Stimulated activated naive CD8-positive, alpha-beta T cell treated with anti-CD3 and anti-CD28 coated beads, Interleukin-15, Interleukin-2, amounts not matched to agents 100 ng/mL and 50 ng/mL, for 24 hours (primary cell): ENCODE data around the gene BAHCC1.

Experiments used
- H3K27ac Mint-ChIP-seq: one replicate; pipeline ENCODE4 v1.8.0; 2021; ENCODE audit warnings: mild to moderate bottlenecking, mixed read lengths
- H3K27me3 Mint-ChIP-seq: one replicate; pipeline ENCODE4 v1.8.0; 2021; ENCODE audit warnings: mixed read lengths
- H3K36me3 Mint-ChIP-seq: one replicate; pipeline ENCODE4 v1.8.0; 2021; ENCODE audit warnings: low read depth, mixed read lengths
- H3K4me1 Mint-ChIP-seq: one replicate; pipeline ENCODE4 v1.8.0; 2021; ENCODE audit warnings: low read depth, mixed read lengths
- H3K4me3 Mint-ChIP-seq: one replicate; pipeline ENCODE4 v1.8.0; 2021; ENCODE audit warnings: mild to moderate bottlenecking, mixed read lengths
- H3K9me3 Mint-ChIP-seq: one replicate; pipeline ENCODE4 v1.8.0; 2021; ENCODE audit warnings: mixed read lengths

BAHCC1 gene

GRCh38 chr17:81503619-81504018 is 108.4 kb downstream of the BAHCC1 start:
- no peaks in the 10 kb centered on the region for H3K27me3 Mint-ChIP-seq
- H3K27ac Mint-ChIP-seq, result no peak overlapping the region
- peaks cover 3% of the 10 kb centered on the region for H3K36me3 Mint-ChIP-seq
- H3K9me3 Mint-ChIP-seq, result no peaks in the 10 kb centered on the region
- H3K4me3 Mint-ChIP-seq, result no peak overlapping the region
- peaks cover 7% of the 10 kb centered on the region for H3K4me1 Mint-ChIP-seq

GRCh38 chr17:81508639-81509206 is 113.5 kb downstream of the BAHCC1 start:
- H3K36me3 Mint-ChIP-seq, result peaks cover 39% of the 10 kb centered on the region
- no peaks in the 10 kb centered on the region for H3K9me3 Mint-ChIP-seq
- peak overlapping the region; percentile 97 for H3K4me3 Mint-ChIP-seq
- H3K27ac Mint-ChIP-seq, result peak overlapping the region; percentile 96
- peaks cover 25% of the 10 kb centered on the region for H3K4me1 Mint-ChIP-seq
- no peaks in the 10 kb centered on the region for H3K27me3 Mint-ChIP-seq

- Mint-ChIP-seq H3K27me3 (no peaks in the 10 kb centered on the region), H3K4me3 (peak overlapping the region; percentile 97), H3K27ac (peak overlapping the region; percentile 96), H3K36me3 (peaks cover 39% of the 10 kb centered on the region), H3K9me3 (no peaks in the 10 kb centered on the region), H3K4me1 (peaks cover 25% of the 10 kb centered on the region)
Observed at GRCh38 chr17:81509207-81509971, 114.1 kb downstream of the BAHCC1 start.

- Mint-ChIP-seq H3K4me1 (peaks cover 25% of the 10 kb centered on the region), H3K36me3 (peaks cover 39% of the 10 kb centered on the region), H3K27ac (peak overlapping the region; percentile 96), H3K27me3 (no peaks in the 10 kb centered on the region), H3K4me3 (peak overlapping the region; percentile 97), H3K9me3 (no peaks in the 10 kb centered on the region)
Observed at GRCh38 chr17:81509972-81510784, 114.9 kb downstream of the BAHCC1 start.

GRCh38 chr17:81510785-81511553 is 115.7 kb downstream of the BAHCC1 start:
- H3K9me3 Mint-ChIP-seq, result no peaks in the 10 kb centered on the region
- H3K4me1 Mint-ChIP-seq, result peaks cover 27% of the 10 kb centered on the region
- no peaks in the 10 kb centered on the region for H3K27me3 Mint-ChIP-seq
- peak overlapping the region; percentile 97 for H3K4me3 Mint-ChIP-seq
- peaks cover 39% of the 10 kb centered on the region for H3K36me3 Mint-ChIP-seq
- peak overlapping the region; percentile 96 for H3K27ac Mint-ChIP-seq

- Mint-ChIP-seq H3K4me3 (peak overlapping the region; percentile 97), H3K36me3 (peaks cover 39% of the 10 kb centered on the region), H3K27me3 (no peaks in the 10 kb centered on the region), H3K4me1 (peaks cover 32% of the 10 kb centered on the region), H3K27ac (peak overlapping the region; percentile 96), H3K9me3 (no peaks in the 10 kb centered on the region)
Observed at GRCh38 chr17:81511554-81511803, 116.2 kb downstream of the BAHCC1 start.

- H3K27ac Mint-ChIP-seq, result peak overlapping the region; percentile 96
- peaks cover 39% of the 10 kb centered on the region for H3K36me3 Mint-ChIP-seq
- H3K4me1 Mint-ChIP-seq, result peaks cover 36% of the 10 kb centered on the region
- H3K4me3 Mint-ChIP-seq, result peak overlapping the region; percentile 97
- H3K27me3 Mint-ChIP-seq, result no peaks in the 10 kb centered on the region
- H3K9me3 Mint-ChIP-seq, result no peaks in the 10 kb centered on the region
Observed at GRCh38 chr17:81511804-81512561, 116.7 kb downstream of the BAHCC1 start.

GRCh38 chr17:81512562-81513371 is 117.5 kb downstream of the BAHCC1 start, which contains the start of gene ACTG1:
TSS of gene ACTG1 (minus strand) at chr17:81512799. CDS start at chr17:81512354, 445 bp downstream.
- H3K36me3 Mint-ChIP-seq, result peaks cover 39% of the 10 kb centered on the region
- H3K27ac Mint-ChIP-seq, result peak within 1 kb of the TSS; percentile 96
- H3K4me3 Mint-ChIP-seq, result peak within 1 kb of the TSS; percentile 97
- no peaks in the 10 kb centered on the region for H3K27me3 Mint-ChIP-seq
- H3K4me1 Mint-ChIP-seq, result peaks cover 33% of the 10 kb centered on the region
- no peaks in the 10 kb centered on the region for H3K9me3 Mint-ChIP-seq

GRCh38 chr17:81513372-81513752 is 118.1 kb downstream of the BAHCC1 start:
- Mint-ChIP-seq H3K27ac (peak overlapping the region; percentile 88), H3K36me3 (peaks cover 39% of the 10 kb centered on the region), H3K4me3 (peak overlapping the region; percentile 85), H3K27me3 (no peaks in the 10 kb centered on the region), H3K9me3 (no peaks in the 10 kb centered on the region), H3K4me1 (peaks cover 37% of the 10 kb centered on the region)

- H3K9me3 Mint-ChIP-seq, result no peaks in the 10 kb centered on the region
- peaks cover 35% of the 10 kb centered on the region for H3K4me1 Mint-ChIP-seq
- no peaks in the 10 kb centered on the region for H3K27me3 Mint-ChIP-seq
- peak overlapping the region; percentile 85 for H3K4me3 Mint-ChIP-seq
- H3K27ac Mint-ChIP-seq, result peak overlapping the region; percentile 88
- peaks cover 34% of the 10 kb centered on the region for H3K36me3 Mint-ChIP-seq
Observed at GRCh38 chr17:81513753-81514488, 118.7 kb downstream of the BAHCC1 start.

- peak overlapping the region; percentile 85 for H3K4me3 Mint-ChIP-seq
- H3K4me1 Mint-ChIP-seq, result peaks cover 30% of the 10 kb centered on the region
- peak overlapping the region; percentile 71 for H3K27ac Mint-ChIP-seq
- H3K36me3 Mint-ChIP-seq, result peaks cover 29% of the 10 kb centered on the region
- H3K9me3 Mint-ChIP-seq, result no peaks in the 10 kb centered on the region
- no peaks in the 10 kb centered on the region for H3K27me3 Mint-ChIP-seq
Observed at GRCh38 chr17:81514489-81514738, 119.2 kb downstream of the BAHCC1 start.

GRCh38 chr17:81514739-81515529 is 119.7 kb downstream of the BAHCC1 start:
- peaks cover 23% of the 10 kb centered on the region for H3K36me3 Mint-ChIP-seq
- peak overlapping the region; percentile 88 for H3K27ac Mint-ChIP-seq
- no peaks in the 10 kb centered on the region for H3K9me3 Mint-ChIP-seq
- H3K4me3 Mint-ChIP-seq, result peak overlapping the region; percentile 93
- peaks cover 25% of the 10 kb centered on the region for H3K4me1 Mint-ChIP-seq
- H3K27me3 Mint-ChIP-seq, result no peaks in the 10 kb centered on the region
